GM21360 (cell line): Measurements from ENCODE around the gene EFCAB11.
"Not testable (repeated sequence)": the region's sequence is repeated elsewhere in the genome, so short reads cannot be mapped to it uniquely, and the experiment has no call there.

ENCODE experiments used
- ATAC-seq: cut with Tn5 transposase; IDR thresholded peaks from one replicate; pipeline ENCODE4 v1.9.1; 2021; ENCODE audit warnings: mild to moderate bottlenecking, moderate library complexity; ENCODE audit not compliant: unreplicated experiment

EFCAB11 gene

DNA sequence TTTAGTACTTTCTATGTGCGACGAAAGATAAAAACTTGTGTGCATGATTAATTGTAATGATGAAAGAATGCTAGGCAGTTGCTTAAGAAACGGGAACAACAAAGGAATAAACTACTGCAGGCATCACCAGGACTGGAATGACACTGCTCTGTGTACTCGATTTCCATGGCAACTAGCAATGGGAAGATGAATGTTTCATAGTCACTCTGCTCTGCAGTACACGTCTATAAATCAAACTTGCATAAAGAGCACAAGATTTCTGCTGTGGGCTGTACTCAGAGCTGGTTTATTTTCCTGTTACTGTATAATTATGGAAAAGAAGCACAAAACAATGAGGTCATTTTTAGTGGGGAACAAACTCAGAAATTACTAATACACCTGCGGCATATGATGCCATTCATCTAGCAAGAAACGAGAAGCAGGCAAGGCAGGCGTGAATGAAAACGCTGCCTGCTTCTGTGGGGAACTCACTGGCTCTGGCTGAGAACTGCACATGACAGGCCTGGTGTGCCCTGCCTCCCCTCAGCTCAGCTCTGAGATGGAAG, 41.8 kb downstream of the EFCAB11 start:
- ATAC-seq = no peak

DNA sequence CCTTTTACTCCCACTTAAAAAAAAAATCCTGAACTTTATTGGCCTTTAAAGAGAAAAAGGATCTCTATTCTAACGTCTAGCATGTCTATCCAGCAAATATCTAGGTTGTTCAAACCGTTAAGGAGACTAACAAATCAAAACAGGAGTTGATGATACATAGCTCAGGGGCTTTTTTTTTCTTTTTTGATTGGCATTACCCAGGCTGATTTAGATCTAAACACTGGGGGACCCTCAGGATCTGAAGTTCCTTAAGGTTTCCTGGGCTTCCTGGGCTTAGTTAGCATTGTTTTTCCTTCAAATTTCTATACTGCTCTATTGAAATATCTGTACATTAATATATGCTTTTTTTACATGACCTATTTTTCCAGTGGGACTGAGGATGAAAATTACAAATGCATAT, 42.3 kb downstream of the EFCAB11 start:
- no peak for ATAC-seq

DNA sequence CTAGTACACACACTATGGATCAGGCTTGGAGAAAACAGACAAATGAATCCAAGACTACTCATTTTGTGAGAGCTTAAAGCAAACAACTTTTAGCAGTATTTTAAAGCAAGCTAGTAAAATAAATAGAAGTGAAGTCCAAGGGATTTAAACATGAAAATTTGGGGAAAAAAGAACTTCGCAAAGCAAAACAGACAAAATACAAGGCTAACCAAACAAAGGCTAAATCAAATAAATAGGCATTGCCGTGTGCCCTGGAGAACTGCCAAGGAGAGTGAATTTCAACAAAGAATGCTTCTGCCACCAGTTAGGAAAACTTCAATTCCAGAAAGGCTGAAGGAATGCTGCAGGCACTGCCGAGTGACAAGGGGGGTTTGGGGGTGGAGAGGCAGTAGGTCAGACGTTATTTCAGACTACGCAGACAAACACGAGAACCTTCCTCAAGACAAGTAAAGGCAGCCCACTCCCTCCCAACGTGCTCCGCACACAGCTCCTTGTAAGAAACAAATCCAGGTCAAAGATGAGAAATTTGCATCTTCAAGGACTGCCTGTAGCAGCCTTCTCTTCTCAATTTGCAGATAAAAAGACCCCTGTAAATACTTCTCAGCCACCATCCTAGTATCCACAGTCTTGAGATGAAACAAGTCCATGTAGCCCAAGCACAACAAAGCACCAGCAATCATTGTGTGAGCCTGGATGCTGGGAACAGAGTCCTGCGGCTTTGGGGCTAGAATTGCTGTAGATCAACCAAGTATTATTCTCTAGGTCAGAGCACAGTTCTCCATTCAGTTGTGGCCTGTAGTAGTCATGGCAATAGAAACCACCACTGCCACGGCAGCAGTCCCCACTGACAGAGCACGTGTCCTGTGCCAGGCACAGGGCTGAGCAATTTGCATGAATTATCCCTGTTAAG, 43.3 kb downstream of the EFCAB11 start:
- ATAC-seq = no peak

DNA sequence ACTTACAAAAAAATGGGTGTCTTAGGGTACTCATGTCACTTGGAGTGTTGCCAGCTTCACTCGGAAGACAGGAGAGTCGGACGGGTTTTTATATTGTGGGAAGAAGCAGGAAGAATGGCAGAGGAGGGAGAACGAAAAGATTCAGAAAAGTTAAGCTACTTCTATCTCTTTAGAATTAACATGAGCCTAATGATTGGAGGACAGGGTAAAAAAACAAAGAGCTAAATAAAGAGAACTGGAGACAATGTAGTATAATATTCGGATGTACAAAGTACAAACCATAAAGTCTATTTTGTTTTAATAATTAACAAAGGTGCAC, 43.9 kb downstream of the EFCAB11 start:
- ATAC-seq = no peak

DNA sequence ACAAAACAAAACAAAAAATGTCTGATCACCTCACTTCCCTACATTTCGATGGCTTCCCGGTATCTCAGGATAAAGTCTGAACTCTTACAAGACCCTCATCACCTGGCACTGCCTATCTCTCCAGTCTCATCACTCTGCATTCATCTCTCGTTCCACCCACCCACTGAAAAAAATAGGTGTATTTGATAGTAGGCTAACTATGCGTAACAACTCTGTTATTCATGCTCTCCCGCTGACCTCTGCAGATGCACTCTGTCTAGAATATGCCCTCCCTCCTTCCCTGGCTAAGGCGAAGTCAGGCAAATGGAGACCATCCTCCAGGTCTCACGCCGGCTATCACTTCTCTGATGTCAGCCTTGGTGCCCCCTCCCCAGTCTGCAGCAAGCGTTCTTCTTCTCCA, 44.9 kb downstream of the EFCAB11 start:
- no peak for ATAC-seq

DNA sequence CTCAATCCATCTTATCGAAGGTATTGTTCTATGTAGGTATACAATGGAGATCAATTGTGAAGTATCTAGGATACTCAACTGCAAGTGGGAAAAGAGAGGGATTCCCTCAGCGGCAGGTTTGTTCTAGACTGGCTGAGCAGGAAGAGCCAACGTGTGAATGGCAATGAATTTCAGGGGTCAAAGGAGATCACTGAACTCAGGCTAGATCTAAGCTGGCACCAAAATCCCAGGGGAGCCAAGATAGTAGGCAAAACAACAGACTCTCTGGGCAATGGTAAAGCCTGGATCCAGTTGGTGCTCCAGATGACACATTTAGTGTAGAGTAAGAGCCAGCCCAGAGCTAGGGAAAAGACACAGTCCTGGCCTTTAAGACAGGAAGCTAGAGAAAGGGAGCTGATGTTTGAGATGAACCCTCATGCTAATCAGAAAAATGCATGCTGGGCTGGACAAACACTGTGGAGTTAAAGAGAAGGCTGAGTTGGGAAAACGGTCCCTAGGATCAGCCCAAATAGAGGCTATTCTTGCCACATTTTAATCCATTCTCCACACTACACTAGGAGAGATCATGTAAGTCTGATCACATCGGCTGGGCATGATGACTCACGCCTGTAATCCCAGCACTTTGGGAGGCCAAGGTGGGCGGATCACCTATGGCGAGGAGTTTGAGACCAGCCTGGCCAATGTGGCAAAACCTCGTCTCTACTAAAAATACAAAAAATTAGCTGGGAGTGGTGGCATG, 45.6 kb downstream of the EFCAB11 start:
- ATAC-seq = no peak

DNA sequence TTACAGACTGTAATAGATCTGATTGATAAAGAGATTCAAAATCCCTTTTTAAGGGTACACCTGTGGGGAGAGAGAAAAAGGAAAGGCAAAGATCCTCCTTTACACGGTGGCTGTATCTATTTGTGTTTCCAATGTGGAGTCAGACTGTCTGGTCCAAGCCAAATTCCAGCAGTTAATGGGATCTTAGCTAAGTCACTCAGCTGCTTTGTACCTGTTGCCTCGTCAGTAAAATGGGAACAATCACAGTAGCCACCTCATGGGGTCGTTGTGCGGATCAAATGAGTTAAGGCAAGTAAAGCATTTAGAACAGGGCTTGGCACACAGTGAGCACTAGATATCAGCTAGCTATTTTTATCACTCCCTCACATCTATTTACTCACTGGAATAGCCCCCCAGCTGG, 46.9 kb downstream of the EFCAB11 start:
- ATAC-seq = no peak

DNA sequence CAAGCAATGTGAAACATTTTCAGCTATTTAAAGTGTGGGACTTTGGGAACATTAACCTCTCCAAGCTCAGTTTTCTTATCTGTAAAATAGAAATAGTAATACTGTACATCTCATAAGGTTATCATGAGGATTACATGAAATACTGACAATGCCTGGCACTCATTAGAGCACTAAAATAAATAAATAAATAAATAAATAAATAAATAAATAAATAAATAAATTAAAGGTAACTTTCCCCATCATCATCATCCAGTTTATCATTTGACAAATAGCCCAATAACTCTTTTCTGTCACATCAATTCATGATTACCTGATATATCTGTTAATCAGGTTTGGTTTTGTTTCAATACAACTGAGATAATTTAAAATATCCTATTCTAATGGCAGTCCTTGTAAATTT, 48.5 kb downstream of the EFCAB11 start:
- ATAC-seq = no peak

DNA sequence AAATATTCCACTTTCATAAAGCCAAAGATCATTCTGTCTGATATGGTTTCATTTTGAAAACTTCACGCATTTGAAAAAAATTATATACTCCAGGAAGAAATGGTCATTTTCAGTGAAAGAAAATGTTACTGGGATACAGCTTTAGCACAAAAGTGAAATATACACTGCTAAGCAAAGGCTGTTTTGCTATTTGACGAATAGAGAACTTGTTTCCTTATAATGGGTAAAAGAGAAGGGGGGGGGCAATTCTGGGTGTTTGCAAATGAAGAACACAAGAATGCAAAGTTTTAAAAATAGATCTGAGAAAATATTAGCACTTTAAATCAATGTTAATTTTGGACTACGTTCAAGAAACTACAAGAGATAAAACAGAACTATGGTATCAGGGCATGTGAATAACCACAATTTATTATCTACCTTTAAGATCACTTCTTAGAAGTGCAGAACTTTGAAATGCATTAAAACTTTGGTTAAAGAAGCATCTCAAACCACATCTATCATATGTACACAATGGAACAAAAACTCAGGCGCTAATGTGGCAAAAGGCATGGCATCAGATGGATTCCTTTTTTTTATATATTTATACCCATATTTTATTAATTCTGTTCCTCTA, 51.1 kb downstream of the EFCAB11 start:
- ATAC-seq = no peak

DNA sequence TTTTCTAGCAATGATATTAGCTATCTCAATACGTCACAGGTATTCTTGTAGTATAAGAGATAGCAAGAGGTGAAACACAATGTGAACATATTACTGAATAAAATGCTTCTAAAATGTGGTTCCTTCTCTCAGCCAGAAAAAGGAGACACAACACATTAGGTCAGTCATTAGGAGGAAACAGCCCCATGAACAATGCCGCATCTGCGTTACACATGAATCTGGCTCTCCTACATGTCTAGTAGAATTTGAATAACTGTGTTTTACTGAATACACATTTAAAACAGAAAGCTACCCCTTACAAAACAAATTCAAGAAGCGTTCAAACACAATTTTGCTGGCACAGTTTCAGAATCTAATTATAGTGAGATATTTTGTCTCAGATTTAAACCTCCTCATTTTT, 51.6 kb downstream of the EFCAB11 start:
- ATAC-seq = no peak

DNA sequence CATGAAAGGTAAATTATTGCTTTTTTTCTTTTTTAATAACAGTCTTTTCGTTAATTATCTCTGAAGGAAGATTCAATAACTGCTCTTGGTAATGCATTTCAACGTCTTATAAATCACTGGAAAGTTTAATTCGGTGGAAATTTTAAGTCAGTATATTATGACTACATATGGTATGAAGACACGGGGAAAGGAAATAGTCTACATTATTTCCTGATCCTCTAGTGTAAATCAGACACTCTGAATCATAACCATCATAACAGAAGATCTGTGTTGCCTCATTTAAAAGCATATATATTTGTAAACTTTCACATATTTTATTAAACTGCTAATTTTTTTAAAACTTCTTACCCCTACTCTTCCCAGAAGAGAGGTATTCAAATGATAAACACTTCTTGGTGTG, 53.7 kb downstream of the EFCAB11 start:
- no peak for ATAC-seq

DNA sequence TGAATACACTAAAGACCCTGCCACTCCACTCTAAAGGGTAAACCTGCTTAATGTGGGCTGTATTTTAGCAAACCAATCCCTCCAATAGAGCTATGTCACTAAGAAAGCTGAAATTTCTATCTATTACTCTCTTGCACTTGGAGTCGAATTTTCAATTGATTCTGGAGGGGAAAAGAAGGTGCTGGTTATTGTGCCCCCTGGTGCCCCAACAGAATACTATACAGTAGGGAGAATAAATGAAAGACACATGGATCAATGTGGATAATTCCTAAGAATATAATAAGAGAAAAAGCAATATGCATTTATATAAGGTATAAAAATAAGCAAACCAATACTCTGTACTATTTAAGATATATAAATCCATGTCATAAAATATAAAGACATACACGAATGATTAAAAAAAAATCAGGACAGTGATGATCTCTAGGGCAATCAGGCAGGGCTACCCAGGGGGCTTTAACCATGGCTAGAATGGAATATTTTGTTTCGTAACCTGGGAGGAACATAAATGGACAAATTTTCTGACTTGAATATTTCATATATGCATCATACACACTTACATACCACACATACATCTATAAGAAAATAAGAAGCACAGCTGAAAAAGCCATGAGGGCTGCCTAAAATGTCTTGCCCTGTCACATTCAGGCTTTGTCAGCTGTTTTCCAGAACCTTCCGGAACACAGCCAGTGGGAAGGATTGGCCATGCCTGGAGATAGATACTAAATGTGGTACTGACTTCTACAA, 54.4 kb downstream of the EFCAB11 start:
- no peak for ATAC-seq

DNA sequence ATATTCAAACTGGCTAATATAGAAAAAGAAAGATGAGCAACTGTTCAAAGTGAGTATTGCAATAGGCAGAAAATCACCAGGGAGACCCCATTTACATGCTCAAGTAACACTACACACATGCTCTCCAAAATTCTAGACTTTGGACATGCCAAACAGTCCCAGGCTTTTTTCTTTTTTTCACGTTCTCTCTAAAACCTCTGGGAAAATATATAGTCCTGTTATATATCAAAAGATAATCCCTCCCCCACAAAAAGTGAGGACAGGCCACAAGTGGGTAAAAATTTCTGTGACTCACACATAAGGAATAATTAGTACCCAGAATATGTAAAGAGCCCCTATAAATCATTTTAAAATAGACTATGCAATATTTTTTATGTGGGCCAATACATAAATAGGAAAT, 55.2 kb downstream of the EFCAB11 start:
- no peak for ATAC-seq

DNA sequence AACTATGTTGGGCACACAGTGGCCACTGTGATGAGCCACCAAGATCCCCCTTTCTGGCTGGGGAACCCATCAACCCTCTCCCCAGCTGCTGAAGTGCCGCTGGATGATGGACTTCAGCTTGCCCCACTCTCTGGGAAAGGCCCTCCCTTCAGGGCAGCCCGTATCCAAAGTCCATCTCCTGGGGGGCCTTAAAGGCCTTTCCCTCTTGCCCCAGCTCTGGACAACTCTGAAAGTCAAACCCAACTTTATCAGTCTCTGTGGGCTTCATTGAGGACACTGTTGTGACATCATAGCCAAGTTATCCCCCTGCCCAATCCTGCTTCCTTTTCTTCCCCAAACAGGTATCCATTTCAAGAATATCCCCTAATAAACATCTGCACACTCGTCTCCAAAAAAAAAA, 61.1 kb downstream of the EFCAB11 start:
- ATAC-seq = not testable (repeated sequence)

DNA sequence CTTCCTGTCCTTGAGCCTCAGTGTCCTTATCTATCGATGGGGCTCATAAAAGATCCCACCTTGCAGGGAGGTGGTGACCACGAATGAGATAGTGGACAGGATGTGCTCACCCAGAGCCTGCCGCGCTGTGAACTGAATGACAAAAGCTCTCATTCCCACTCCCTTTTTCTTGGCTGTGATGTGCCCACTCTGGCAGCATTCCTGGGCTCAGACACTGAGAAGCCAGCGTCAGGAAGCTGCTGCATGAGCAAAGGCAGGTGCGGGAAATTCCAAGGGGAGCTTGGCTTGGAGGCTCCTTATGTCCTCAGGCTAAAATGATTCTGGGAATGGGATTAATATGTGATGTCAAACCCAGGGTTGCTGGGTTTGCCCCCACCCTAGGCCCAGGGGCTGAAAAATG, 61.6 kb downstream of the EFCAB11 start:
- ATAC-seq = no peak

DNA sequence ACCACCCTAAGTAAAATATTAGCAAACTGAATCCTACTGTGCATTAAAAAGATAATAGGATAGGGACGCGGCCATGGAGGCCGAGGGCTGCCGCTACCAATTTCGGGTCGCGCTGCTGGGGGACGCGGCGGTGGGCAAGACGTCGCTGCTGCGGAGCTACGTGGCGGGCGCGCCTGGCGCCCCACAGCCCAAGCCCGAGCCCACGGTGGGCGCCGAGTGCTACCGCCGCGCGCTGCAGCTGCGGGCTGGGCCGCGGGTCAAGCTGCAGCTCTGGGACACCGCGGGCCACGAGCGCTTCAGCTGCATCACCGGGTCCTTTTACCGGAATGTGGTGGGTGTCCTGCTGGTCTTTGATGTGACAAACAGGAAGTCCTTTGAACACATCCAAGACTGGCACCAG, 62.8 kb downstream of the EFCAB11 start:
- ATAC-seq = not testable (repeated sequence)

DNA sequence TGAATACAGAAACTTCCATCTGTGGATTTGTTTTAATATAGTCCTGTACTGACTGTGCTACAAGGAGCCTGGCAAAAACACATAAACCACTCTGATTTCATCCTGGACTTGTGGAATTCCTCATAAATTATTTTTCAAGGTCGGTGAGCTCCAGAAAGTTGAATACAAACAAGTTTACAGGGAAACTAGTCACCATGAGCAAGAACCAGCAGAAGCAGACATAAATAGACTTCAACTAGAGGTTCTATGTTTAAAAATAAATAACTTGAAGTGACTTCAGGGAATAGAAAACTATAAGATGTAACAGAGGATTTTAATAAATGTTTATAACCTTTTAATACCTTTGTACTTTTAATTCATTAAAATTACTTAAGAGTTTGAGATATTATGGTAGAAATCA, 63.5 kb downstream of the EFCAB11 start:
- ATAC-seq = no peak

DNA sequence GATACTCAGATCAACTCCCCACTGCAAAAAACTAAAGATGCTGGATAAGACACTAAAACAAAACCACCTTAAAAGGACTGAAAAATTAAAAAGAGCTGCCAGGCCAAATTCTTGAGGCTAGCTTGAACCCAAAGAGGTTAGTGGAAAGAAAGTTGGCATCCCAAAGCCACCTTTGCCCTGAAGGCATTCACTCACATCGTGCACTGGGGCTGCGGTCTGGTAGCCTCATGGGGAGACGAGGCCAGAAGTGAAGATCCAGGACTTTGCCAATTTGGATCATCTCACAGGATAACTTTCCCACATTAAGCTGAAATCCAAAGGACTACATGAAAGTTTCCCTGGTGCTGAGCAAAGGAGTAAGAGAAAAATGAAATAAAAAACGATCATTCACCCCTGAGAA, 63.9 kb downstream of the EFCAB11 start:
- ATAC-seq = no peak

DNA sequence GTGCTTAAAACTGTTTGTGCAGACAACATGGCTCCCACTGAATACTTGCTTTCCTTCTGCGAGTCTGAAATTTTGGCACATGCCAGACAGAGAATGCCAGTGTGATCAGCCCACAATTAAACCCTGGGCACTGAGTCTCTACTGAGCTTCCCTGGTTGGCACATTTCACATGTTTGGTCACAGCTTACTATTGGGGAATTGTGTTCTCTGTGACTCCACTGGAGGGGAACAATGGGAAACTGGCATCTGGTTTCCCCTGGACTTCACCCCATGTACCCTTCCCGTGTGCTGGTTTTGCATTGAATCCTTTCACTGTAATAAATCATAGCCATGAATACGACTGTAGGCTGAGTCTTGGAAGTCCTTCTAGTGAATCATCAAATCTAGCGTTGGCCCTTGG, 64.9 kb downstream of the EFCAB11 start:
- ATAC-seq = no peak

DNA sequence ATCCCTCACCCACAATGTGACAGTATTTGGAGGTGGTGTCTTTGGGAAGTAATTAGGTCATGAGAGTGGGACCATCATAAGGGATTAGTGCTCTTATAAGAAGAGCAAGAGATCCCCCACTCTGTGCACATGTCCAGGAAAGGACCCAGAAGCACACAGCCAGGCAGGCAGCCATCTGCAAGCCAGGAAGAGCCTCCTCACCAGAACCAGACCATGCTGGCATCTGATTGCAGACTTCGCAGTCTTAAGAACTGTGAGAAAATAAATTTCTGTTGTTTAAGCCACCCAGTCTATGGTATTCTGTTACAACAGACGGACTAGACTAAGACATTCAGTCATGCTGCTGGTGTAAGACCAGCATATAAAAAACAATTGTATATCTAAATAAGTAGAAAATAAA, 69.8 kb downstream of the EFCAB11 start:
- no peak for ATAC-seq

DNA sequence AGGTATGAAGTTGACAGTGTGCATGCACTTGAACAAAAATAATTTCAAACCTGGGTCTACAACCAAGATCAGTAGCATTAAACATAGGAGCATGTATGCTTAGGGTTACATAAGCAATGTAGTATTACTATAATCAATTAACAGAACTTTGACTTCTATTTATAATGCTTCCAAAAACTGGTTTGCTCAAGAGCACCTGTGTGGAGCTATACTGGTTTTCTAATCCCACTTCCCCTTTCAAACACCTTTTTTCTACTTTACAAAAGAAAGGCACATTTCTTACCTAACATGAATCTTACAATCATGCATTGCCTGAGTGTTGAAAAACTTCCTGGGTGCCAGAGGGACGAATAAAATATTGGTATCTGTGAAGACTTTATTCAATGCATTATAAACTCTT, 72.7 kb downstream of the EFCAB11 start:
- no peak for ATAC-seq
